Measurements from ENCODE around the gene KLHDC7B.

KLHDC7B gene

GRCh38 chr22:50548040-50548920 is 2.6 kb downstream of the KLHDC7B start:
- no peak for DNase-seq (ENCODE audit: low read depth)

GRCh38 chr22:50548921-50549790 is 3.5 kb downstream of the KLHDC7B start:
- DNase-seq (ENCODE audit: low read depth): no peak

GRCh38 chr22:50550395-50550794 is 4.7 kb downstream of the KLHDC7B start:
- DNase-seq (ENCODE audit: low read depth): no peak

- no peak for DNase-seq (ENCODE audit: low read depth)
Observed at GRCh38 chr22:50551160-50551752, 5.6 kb downstream of the KLHDC7B start.

- no peak for DNase-seq (ENCODE audit: low read depth)
Observed at GRCh38 chr22:50553310-50553709, 7.6 kb downstream of the KLHDC7B start.

GRCh38 chr22:50556703-50557102 is 11.0 kb downstream of the KLHDC7B start:
- DNase-seq (ENCODE audit: low read depth): no peak

- no peak for DNase-seq (ENCODE audit: low read depth)
Observed at GRCh38 chr22:50560034-50560433, 14.3 kb downstream of the KLHDC7B start.

GRCh38 chr22:50561401-50562358 is 16.0 kb downstream of the KLHDC7B start:
- no peak for DNase-seq (ENCODE audit: low read depth)

- peak; percentile 69 for DNase-seq (ENCODE audit: low read depth)
Observed at GRCh38 chr22:50562523-50563412, 17.1 kb downstream of the KLHDC7B start, which contains the start of gene SYCE3. Gene SYCE3 (minus strand): TSS chr22:50562919. CDS start chr22:50556405, 6,514 bp downstream.

GRCh38 chr22:50563413-50564160 is 17.9 kb downstream of the KLHDC7B start:
- no peak for DNase-seq (ENCODE audit: low read depth)

- no peak for DNase-seq (ENCODE audit: low read depth)
Observed at GRCh38 chr22:50564289-50564688, 18.6 kb downstream of the KLHDC7B start.

- DNase-seq (ENCODE audit: low read depth): no peak
Observed at GRCh38 chr22:50567721-50568252, 22.1 kb downstream of the KLHDC7B start.

- no peak for DNase-seq (ENCODE audit: low read depth)
Observed at GRCh38 chr22:50568626-50569025, 22.9 kb downstream of the KLHDC7B start.

GRCh38 chr22:50569041-50569459 is 23.4 kb downstream of the KLHDC7B start:
- DNase-seq (ENCODE audit: low read depth): no peak

GRCh38 chr22:50569896-50570535 is 24.3 kb downstream of the KLHDC7B start:
- DNase-seq (ENCODE audit: low read depth): no peak

GRCh38 chr22:50570861-50571260 is 25.2 kb downstream of the KLHDC7B start:
- DNase-seq (ENCODE audit: low read depth): no peak

GRCh38 chr22:50571264-50572175 is 25.8 kb downstream of the KLHDC7B start:
- no peak for DNase-seq (ENCODE audit: low read depth)

GRCh38 chr22:50572965-50573364 is 27.3 kb downstream of the KLHDC7B start:
- DNase-seq (ENCODE audit: low read depth): no peak

All from HS-5 (cell line).